Central memory CD4-positive, alpha-beta T cell (primary cell): Measurements from ENCODE around the gene ARHGAP28.
"Not testable (repeated sequence)": the region's sequence is repeated elsewhere in the genome, so short reads cannot be mapped to it uniquely, and the experiment has no call there.

Source experiments
- DNase-seq: peaks from one replicate; pipeline ENCODE4 v3.0.0; 2022

ARHGAP28 gene

GRCh38 chr18:6778459-6779247 lies 49.1 kb downstream of the ARHGAP28 start:
- no peak for DNase-seq

GRCh38 chr18:6781142-6781714 lies 51.7 kb downstream of the ARHGAP28 start:
- no peak for DNase-seq

GRCh38 chr18:6781796-6782195 lies 52.3 kb downstream of the ARHGAP28 start:
- no peak for DNase-seq

GRCh38 chr18:6782861-6783260 lies 53.3 kb downstream of the ARHGAP28 start:
- DNase-seq, result no peak

- no peak for DNase-seq
Observed at GRCh38 chr18:6784046-6784445, 54.5 kb downstream of the ARHGAP28 start.

- DNase-seq, result no peak
Observed at GRCh38 chr18:6785001-6785400, 55.5 kb downstream of the ARHGAP28 start.

GRCh38 chr18:6785411-6785810 lies 55.9 kb downstream of the ARHGAP28 start:
- DNase-seq, result no peak

GRCh38 chr18:6792391-6792790 lies 62.9 kb downstream of the ARHGAP28 start:
- no peak for DNase-seq

GRCh38 chr18:6793455-6793854 lies 63.9 kb downstream of the ARHGAP28 start:
- no peak for DNase-seq

GRCh38 chr18:6793986-6794385 lies 64.5 kb downstream of the ARHGAP28 start:
- no peak for DNase-seq

- no peak for DNase-seq
Observed at GRCh38 chr18:6795307-6795706, 65.8 kb downstream of the ARHGAP28 start.

GRCh38 chr18:6796511-6796910 lies 67.0 kb downstream of the ARHGAP28 start:
- no peak for DNase-seq

- DNase-seq, result no peak
Observed at GRCh38 chr18:6797171-6797570, 67.7 kb downstream of the ARHGAP28 start.

GRCh38 chr18:6798896-6799295 lies 69.4 kb downstream of the ARHGAP28 start:
- DNase-seq, result no peak

GRCh38 chr18:6800309-6800708 lies 70.8 kb downstream of the ARHGAP28 start:
- not testable (repeated sequence) for DNase-seq

- DNase-seq, result no peak
Observed at GRCh38 chr18:6807515-6808257, 78.2 kb downstream of the ARHGAP28 start.

- no peak for DNase-seq
Observed at GRCh38 chr18:6810191-6810590, 80.7 kb downstream of the ARHGAP28 start.

GRCh38 chr18:6811816-6812215 lies 82.3 kb downstream of the ARHGAP28 start:
- no peak for DNase-seq

GRCh38 chr18:6814882-6815425 lies 85.4 kb downstream of the ARHGAP28 start:
- no peak for DNase-seq

- no peak for DNase-seq
Observed at GRCh38 chr18:6816154-6816553, 86.6 kb downstream of the ARHGAP28 start.

GRCh38 chr18:6819332-6819731 lies 89.8 kb downstream of the ARHGAP28 start:
- no peak for DNase-seq

GRCh38 chr18:6820314-6820713 lies 90.8 kb downstream of the ARHGAP28 start:
- DNase-seq, result no peak

GRCh38 chr18:6821356-6821755 lies 91.8 kb downstream of the ARHGAP28 start:
- no peak for DNase-seq

GRCh38 chr18:6827161-6827560 lies 97.6 kb downstream of the ARHGAP28 start:
- not testable (repeated sequence) for DNase-seq
